NCI-H2171 treated with DMSO at 0.1 percent for 48 hours (cell line): ENCODE results near the gene FRY.

Source experiments
- DNase-seq: peaks from one replicate; lab custom pipeline; 2025; lab: John Stamatoyannopoulos, UW

Gene FRY

DNA sequence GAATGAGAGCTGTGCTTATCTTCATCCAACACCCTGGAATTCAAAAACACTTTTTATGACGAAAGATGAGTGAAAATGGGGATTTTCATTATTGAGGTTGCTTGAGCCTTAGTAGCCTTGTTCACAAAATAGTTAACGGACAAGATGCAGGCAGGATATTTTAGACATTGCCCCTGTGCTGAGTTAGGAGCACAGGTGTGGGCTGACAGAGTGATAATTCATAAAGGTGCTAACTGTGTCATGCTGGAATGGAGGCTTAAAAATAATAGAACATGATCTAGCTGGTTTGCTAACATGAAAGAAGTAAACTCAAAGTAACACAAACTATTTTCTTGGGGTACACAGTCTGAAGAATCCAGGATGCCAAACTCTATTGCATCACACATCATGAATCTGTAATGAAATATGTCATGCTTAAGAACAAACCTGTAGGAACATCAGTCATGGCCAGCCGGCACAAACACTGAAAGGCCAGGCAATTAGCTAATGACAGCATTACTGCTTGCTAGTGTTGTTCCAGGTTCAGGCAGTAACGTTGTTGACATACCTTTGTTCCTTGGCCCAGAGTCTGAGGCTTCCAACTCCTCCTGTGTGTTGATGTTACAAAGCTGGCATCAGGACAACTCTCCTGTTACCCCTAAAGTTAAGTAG, 55.3 kb downstream of the FRY start:
- no peak for DNase-seq

DNA sequence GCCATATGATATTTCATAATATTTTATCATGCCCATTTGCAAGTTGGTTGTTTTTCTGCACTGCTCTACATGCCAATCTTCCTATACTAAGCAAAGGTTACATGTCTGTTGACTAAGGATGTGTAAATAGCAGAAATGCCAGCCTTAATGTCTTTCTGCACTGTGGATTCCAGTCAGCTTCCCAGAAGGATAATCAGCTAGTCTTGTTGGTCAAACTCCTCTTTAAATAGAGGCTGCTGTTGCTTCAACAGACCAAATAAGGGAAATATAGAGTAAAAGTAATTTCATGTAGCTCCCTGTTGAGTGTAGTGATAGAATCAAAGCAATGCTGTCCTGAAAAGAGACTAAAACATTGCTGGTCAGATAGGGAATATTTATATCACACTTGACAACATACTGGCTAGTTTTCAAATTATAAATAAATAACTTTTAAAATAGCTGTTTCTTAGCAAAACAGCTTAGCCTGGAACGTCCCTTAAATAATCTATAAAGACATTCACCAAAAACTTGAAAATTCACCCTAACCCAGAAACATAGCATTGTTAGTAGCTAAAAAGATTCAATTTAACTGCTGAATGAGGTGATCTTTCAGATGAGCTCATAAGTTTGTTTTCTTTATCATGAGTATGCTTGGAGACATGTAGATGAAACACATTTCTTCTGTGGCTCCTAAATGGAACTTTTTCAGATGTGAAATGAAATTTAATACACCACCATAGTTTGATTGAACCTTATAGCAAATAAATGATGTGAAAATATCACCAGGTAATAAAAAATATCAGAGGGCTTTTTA, 56.6 kb downstream of the FRY start:
- no peak for DNase-seq

DNA sequence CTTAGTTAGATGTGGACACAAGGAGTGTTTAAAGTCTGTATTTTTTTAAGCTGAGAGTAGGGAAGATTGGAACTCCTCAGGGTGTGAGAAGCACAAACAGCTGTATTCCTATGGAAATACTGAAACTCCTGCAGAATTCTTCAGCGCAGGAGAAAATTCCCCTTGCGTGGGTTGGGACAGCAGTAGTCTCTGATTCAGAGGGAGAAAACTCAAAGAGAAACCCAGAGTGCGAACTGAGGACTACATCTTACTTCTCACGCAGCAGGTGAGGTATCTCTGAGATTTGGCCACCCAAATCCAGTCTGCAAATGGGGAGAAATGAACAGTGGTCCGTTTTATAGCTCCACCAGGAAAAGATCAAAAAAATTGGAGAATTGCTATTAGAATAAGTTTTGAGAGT, 60.9 kb downstream of the FRY start:
- DNase-seq, result no peak

DNA sequence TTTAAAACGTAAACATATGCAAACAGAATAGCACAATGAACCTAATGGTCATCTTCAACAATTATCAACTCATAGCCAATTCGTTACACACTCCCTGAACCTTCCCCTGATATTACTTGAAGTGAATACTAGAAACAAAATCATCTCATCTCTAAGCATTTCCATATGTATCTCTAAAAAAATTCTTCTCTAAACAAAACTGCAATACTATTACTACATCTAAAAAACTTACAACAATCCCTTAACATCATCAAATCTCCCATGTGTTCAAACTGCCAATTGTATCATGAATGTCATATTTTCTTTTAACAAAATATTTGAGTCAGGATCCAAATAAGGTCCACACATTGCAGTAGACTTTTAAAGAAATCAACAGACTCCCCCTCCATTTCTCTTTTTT, 61.4 kb downstream of the FRY start:
- no peak for DNase-seq

DNA sequence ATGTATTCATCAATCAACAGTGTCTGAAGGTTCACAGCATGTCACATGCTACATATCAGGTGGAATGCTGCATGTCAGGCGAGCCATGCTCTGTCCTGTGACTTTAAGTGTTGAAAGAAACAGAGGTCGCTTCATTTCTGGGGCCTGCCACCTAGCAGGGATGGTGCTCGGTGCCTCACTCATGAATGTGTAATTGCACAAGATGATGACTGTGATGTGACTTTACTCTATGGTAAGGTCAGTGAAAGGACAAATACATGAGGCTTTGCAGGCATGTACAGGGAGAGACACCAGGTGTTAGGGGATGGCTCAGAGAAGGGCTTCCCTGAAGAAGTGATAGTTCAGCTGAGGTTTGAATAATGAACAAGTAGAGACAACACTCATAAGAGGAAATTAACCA, 66.7 kb downstream of the FRY start:
- DNase-seq, result no peak

DNA sequence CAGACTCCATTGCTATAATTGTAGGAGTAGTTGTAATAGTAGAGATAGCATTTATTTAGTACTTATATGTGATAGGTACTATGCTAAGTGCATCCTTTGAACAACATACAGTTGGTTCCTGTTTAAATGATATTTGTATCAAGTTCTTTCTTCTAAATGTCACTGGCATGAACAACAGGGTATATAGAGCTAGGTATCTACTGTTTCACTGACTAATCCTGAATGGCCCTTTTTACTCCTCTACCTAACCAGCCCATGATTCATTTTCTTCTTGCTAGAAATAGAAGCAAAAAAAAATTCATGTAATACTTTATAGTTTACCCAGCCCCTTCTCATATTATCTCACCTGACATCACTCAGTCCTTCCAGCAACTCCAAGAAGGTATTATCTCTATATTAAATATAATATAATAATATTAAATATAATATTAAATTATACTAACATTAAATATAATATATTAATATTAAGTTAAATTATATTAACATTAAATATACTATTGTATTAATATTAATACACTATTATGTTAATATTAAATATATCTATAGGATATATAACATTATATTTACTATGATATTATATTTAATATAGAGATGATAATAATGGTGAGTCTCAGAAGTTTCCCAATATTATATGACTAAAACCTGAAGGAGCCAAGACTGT, 74.2 kb downstream of the FRY start:
- DNase-seq, result no peak

DNA sequence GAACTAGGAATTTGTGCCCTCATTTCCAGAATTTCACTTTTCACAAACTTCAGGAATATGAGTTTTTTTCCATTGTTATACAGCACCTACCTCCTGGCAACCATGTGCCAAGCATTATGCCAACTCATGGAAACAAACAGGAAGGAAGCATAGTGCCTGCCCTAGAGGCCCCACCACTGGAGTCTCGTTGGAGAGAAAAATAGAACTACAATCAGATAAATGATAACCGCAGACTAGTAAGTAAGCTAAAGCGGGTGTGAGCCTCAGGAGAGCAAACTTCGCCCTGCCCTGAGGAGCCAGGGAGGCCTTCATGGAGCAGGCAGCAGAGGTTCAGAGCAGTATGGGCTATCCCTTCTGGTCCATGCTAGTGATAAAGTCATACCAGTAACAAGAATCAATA, 75.9 kb downstream of the FRY start:
- no peak for DNase-seq

DNA sequence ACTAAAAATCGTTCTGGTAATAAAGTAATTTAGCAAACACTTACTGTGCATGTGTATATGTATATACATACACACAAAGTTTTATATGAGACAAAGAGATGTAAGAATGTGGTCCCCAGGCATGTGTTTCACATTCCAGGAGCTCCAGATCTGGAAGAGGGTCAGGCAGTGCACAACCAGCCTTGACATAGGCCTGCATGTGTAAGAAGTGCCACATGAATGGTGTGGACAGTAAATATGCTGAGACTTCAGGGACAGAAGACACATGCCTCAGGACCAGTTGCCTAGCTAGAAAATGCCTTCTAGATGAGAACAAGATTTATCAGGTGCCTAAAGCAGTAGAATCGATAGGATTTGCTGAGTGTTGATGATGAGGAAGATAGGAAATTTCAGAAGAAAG, 76.4 kb downstream of the FRY start:
- no peak for DNase-seq

DNA sequence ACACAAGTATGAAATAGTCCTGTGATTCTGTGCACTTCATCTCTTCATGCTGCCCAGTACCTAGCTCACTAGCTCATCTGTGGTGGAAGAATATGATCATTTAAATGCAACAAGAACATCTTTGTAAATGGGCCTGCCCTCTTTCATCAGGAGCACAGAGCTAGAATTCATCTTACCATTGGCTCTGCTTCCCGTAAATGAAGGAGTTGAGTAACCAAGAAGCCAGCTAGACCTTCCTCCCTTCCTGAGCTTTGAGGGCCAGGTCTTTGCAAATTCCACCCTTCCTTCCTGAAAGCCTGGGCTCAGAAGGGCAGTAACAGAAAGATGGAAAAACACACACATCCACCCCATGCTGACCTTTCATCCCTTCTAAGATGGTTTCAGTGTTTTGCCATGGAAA, 82.0 kb downstream of the FRY start:
- no peak for DNase-seq

DNA sequence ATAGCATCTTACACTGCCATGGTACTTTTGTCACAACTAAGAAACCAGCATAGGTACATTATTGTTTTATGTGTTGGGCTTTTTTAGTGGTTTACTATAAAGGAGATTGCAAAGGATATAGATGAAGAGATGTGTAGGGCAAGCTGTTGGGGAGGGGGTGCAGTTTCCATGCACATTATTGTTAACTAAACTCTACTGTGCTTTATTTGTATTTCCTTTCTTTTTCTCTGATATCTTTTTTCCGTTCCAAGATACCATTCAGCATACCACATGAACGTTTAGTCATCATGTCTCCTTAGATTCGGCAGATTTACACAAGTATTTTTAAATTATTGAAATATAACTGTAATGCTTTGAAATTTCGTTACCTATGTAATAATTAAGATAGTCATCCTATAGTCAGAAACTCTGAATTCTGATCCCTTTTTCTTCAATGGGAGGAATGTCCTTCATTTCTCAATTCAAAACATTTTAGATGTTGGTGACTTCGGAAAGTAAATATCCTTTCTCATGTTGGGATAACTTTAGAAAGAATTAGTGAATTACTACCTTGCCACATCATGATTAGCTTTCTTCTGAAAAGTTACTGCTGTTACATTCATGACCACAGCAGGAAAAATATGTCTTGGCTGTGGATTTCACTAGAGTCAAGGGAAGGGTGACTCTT, 82.8 kb downstream of the FRY start:
- DNase-seq, result no peak

DNA sequence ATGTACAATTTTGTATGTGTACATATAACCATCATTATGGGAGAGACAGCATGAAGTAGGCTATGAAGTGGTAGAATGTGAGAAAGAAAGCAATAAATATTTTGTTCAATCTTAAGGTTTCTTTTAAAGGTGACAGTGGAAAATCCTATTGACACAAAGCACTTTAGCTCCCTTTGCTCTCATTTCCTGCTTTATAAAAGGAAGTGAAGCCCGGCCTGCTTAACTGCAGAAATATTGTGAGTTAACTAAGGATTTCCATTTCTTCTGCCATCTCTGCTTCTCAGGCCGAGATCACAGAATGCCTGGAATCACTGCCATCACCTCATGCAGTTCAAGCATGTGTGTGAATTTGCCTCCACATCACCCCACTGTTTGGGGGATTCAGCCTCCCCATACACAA, 83.5 kb downstream of the FRY start:
- no peak for DNase-seq

DNA sequence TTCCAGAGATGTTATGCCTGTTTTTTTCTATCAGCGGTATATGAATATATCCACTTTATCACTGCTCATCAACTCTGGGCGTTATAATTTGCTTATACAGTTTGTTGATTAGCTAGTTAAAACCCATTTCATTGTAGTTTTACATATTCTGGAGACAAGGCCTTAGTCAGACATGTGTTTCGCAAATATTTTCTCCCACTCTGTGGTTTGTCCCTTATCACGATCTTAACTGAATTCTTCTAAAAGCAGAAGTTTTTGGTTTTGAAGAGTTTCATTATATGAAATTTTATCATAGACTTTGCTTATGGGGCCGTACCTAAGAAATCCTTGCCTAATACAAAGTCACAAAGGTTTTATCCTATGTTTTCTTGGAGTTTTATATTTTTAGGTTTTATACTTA, 84.6 kb downstream of the FRY start:
- DNase-seq, result no peak

DNA sequence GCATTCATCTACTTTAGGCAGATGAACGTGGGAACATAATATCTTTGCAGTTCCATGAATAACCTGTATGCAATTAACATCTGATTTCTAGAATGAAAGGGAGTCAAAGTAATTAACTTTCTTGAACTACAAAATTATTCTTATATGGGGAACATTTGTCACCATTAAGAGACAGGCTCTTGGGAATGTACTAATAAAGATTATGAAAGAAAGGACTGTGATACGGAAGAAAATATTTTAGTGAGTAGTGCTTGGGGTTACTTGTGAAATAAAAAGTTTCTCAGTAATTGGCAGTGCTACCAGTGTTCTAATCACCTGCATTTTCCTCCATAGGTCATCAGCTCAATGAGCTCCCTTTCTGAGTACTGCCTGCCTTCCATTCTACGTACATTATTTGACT, 85.4 kb downstream of the FRY start:
- DNase-seq, result no peak

DNA sequence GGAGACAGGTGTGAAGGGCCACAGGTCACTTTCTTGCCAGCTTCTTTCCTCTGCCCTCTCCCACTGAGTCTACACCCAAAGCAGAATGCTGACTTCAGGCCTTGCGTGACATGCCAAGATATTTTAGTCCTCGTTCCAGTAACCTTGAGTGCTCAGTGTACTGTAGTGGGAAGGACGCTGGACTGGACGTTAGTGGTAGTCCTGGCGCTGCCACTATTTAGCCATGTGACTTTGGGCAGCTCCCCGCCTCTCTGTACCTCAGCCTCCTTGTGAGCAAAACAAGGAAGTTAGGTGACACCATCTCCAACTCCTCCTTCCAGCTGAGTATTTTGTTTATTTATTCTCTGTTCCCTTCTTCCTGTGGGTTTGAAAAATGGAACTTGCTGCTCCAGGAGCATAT, 86.1 kb downstream of the FRY start:
- DNase-seq, result no peak

DNA sequence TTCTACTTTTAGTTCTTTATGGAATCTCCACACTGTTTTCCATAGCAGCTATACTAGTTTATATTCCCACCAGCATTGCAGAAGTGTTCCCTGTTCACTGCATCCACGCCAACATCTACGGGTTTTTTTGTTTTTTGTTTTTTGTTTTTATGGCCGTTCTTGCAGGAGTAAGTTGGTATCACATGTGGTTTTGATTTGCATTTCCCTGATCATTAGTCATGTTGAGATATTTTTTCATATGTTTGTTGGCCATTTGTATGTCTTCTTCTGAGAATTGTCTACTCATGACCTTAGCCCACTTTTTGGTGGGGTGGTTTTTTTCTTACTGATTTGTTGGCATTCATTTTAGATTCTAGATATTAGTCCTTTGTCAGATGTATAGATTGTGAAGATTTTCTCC, 89.7 kb downstream of the FRY start:
- no peak for DNase-seq

DNA sequence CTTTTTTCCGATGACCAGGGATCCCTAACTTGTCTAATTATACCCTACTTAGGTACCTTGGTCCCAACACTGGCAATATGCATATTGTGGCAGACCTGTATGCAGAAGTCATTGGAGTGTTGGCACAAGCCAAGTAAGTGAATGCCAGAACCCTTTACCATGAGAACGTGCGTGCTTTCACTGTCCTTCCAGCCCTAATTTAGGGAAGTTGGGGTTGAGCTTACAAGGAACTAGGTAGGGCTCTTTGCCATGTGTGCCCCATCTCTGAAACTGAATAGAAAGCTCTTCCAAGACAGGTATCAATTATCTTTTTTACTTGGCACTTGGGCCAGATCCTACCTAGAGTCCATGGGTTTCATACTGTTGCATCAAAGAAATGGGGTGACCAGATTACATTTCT, 93.2 kb downstream of the FRY start:
- no peak for DNase-seq

DNA sequence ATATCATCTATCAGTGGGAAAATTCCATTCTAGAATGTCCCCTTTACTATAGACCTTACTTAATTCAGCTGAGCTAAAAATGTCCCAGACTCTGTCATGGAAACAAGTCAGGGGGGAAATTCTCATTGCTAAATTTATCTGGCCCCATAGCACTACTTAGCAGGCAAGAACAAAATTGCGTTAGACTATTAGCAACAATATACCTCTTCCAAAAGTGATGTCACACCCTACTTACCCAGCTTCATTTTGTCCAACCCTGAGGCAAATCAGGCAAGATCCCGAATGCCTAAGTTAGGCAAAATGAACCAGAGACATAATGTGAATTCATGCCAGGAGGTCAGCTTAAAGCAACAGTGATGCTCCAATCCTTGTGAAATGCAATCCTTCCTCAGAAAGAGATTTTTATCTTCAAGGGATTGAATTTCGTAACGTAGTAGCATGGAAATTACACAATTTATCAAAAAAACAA, 93.7 kb downstream of the FRY start:
- DNase-seq, result no peak

DNA sequence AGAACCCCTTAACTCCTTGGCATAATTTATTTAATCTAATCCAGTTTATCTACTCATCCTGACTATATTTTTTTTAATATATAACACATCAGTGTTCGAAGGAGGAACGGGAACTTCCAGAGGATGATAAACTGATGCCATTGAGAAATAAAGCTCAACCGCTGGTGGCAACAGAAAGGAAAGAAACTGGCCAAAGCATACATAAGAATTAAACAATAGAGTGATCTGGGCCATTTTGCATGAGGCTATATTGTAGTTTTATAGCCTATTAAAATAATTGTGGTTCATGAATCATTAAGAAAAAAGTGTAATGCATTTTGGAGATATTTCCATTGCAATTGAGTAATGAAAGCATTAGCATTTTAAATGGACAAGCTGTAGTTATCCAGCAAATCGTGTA, 94.2 kb downstream of the FRY start:
- no peak for DNase-seq

DNA sequence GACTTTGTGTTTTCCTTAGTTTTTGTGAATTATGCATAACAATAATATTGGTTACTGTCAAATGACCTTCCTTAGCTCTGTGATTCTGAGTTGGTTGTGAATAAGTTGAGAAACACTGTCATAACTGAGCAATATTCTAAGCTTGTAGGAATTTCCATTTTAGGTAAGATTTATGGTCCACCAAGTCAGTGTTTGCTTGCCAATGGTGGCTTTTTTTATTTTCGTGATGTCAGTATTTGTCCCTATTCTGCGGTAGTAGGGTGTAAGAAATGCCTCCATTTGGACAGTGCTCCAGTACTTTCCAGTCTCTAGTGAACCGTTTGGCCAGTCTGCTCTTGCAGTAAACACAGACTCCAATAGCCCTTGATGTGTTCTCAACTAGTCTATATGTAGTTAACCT, 94.7 kb downstream of the FRY start:
- no peak for DNase-seq

DNA sequence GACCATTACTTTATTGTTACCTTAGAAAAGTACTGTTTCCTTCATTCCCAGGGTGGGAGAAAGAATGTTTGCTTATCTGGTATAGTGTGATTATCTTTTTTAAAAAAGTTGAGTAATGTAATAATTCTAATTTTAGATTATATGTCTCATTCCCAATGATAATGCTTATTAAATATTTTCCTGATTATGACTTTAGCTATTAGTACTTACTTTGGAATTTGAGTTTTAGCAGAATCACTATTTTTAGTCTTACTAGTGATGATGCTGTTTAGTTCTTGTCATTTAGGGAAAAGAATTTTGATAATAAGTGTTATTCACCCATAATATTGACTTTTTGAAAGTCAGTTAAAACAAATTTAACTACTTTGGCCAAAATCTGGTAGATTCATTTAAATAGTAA, 95.2 kb downstream of the FRY start:
- no peak for DNase-seq

DNA sequence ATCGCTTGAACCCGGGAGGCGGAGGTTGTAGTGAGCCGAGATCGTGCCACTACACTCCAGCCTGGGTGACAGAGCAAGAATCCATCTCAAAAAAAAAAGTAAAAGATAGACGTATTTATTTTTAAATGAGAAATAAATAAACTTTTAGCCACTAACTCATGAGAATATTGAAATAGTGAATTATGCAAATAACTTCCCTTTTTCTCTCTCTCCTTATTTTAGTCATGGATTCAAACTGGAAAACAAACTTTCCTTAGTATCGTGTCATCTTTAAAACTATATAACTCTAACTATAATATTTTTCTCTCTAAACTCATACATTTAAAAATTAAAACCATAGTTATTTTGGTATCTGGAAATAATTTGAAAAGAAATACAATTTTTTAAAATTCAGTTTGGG, 96.1 kb downstream of the FRY start:
- DNase-seq, result no peak

DNA sequence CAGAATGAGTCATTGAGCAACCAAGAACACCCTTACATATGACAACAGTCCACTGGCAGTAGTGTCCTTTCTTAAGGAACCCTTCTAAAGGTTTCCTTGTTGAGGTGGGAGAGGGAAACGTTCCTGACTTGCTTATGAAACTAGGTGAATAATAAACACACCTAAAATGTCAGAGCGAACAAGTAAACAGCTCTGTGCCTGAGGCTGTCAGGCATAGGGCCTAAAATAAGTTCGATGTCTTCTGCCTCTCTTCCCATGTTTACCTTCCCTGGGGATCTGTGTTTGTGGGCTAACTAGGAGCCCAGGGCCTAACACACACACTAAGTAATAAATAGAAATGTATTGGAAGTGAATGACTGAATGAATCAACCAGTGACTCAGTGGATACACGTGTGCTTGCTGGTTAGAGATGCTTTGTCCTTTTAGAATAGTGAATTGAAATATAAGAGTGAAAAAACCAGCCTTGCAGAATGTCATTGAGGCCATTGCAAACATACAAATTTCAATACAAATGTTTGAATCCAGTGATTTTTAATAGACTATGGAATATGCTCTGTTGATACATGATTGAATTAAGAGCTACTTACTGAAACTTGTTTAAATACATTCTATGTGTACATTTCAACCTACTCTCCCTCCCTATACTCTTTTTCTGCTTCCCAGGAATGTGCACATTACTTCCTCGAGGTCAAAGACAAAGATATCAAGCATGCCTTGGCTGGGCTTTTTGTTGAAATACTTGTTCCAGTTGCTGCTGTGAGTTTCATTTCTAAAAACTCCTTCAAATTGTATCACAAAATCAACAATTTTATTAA, 102.9 kb downstream of the FRY start:
- no peak for DNase-seq
